ENCODE measurements around the gene LHFPL2. TPM values are rescaled to one million over a fixed set of nuclear protein-coding genes. Genes with fewer than 3 reads are reported as not detected.
"Not testable (repeated sequence)": the region's sequence is repeated elsewhere in the genome, so short reads cannot be mapped to it uniquely, and the experiment has no call there.

The LHFPL2 gene, protein sequence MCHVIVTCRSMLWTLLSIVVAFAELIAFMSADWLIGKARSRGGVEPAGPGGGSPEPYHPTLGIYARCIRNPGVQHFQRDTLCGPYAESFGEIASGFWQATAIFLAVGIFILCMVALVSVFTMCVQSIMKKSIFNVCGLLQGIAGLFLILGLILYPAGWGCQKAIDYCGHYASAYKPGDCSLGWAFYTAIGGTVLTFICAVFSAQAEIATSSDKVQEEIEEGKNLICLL
- 100 to 1,000 TPM in 1 of 4 donors, 10 to 100 TPM in 3; 14.7 to 127 (median 28.0) TPM for total RNA-seq

DNA sequence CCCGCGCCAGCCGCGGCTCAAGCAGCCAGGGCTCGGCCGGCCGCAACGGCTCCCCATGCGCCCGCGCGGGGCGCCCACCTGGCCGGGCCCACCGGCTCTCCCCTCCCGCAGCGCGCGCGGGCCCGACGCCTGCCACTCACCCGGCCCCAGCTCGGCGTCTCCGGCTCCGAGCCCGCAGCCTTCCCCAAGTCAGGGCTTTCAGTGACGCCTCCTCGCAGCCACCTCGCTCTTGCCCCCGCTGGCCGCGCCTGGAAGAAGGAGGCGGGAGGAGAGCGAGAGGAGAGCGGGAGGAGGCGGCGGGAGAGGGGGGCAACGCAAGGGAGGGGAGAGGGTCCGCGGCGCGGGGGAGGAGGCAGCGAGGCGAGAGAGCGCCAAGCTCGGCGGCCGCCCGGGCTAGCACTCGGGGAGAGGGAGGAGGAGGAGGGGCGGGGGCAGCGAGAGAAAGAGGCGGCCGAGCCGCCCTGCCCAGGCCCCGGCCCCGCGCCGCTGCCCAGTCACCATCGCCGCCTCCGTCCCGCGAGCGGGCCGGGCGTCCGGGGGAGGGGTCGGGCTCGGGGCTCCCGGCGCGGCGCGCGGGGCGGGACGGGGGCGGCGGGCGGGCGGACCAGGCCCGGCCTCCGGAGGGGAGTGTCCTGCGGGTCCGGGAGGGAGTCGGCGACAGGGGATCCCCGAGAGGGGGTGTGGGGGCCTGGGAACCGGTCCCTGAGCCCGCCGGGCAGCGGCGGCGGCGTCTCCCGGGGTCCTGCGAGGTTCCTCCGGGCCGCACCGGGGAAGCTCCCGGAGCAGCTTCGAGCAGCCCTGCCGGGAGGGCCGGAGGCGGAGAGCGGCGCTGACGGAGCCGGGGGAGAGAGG lies at the start of gene LHFPL2:
Gene LHFPL2 (minus strand): TSS at position 414 of the 852 bp plus-strand sequence. CDS start 138,559 bp downstream, outside the sequence.
- peaks cover 4 to 10% of the 10 kb centered on the region in 2 donors for H3K4me1 ChIP-seq
- no peaks in the 10 kb centered on the region for H3K9me3 ChIP-seq
- H3K27me3 ChIP-seq = no peaks in the 10 kb centered on the region
- H3K27ac ChIP-seq = peak within 1 kb of the TSS; percentile 98 to 100
- no peaks in the 10 kb centered on the region for H3K36me3 ChIP-seq
- intact Hi-C loops (cut with DNase I; ENCODE audit: low total_unique reads) = loop anchor here (10.0 kb wide), 1 partner anchor 316 kb away; no protein-coding TSS in a partner anchor
- peak within 1 kb of the TSS; percentile 50 to 84 for H3K4me3 ChIP-seq
- peak; percentile 7 to 65 for TF ChIP-seq POLR2A (IDR thresholded peaks at IDR 0.05)
- peak in 1 of 4 experiments; percentile 1 for TF ChIP-seq CTCF (IDR thresholded peaks at IDR 0.05)
- DNase-seq = peak; percentile 80 to 83

- no peak overlapping the region for H3K27ac ChIP-seq
- H3K9me3 ChIP-seq = no peaks in the 10 kb centered on the region
- no peak for TF ChIP-seq CTCF (IDR thresholded peaks at IDR 0.05)
- no peak for TF ChIP-seq POLR2A (IDR thresholded peaks at IDR 0.05)
- no peak overlapping the region for H3K4me3 ChIP-seq
- no peak for DNase-seq
- intact Hi-C loops (cut with DNase I; ENCODE audit: low total_unique reads) = no loop called here
- no peaks in the 10 kb centered on the region for H3K36me3 ChIP-seq
- no peaks in the 10 kb centered on the region for H3K4me1 ChIP-seq
- H3K27me3 ChIP-seq = no peaks in the 10 kb centered on the region
Measured at GRCh38 chr5:78696637-78697036, 48.1 kb upstream of the LHFPL2 start.

DNA sequence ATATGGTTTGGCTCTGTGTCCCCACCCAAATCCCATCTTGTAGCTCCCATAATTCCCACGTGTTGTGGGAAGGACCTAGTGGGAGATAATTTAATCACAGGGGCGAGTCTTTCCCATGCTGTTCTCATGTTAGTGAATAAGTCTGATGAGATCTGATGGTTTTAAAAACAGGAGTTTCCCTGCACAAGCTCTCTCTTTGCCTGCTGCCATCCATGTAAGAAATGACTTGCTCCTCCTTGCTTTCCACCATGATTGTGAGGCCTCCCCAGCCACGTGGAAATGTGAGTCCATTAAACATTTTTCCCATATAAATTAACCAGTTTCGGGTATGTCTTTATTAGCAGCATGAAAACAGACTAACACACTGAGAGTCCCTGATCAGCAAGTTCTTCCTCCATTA lies 47.5 kb upstream of the LHFPL2 start:
- H3K27me3 ChIP-seq; intact Hi-C loops (cut with DNase I; ENCODE audit: low total_unique reads); H3K36me3 ChIP-seq; H3K9me3 ChIP-seq; DNase-seq; H3K27ac ChIP-seq; H3K4me3 ChIP-seq; H3K4me1 ChIP-seq: not testable (repeated sequence)

DNA sequence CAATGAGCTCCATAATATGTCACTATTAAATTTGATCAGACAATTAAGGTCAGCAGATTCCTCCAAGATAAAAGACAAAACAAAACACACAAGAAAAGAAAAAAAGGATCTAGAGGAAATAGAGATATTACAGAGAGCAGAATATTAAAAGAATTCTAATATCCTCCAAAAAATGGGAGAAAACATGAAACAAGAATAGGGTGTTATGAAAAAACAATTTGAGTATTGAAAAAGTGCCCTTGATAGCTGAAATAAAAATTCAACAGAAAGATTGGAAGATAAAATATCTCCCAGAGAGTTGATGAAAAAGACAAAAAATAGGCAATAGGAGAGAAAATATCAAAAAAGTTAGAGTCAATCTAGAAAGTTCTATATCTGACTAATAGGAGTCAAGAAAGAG lies 44.8 kb upstream of the LHFPL2 start:
- no peak for DNase-seq
- Histone ChIP-seq H3K4me1 (no peaks in the 10 kb centered on the region), H3K27ac (no peak overlapping the region), H3K9me3 (no peaks in the 10 kb centered on the region), H3K27me3 (no peaks in the 10 kb centered on the region), H3K36me3 (no peaks in the 10 kb centered on the region), H3K4me3 (no peak overlapping the region)
- no peak for TF ChIP-seq CTCF (IDR thresholded peaks at IDR 0.05)
- TF ChIP-seq POLR2A (IDR thresholded peaks at IDR 0.05) = no peak
- intact Hi-C loops (cut with DNase I; ENCODE audit: low total_unique reads) = no loop called here

DNA sequence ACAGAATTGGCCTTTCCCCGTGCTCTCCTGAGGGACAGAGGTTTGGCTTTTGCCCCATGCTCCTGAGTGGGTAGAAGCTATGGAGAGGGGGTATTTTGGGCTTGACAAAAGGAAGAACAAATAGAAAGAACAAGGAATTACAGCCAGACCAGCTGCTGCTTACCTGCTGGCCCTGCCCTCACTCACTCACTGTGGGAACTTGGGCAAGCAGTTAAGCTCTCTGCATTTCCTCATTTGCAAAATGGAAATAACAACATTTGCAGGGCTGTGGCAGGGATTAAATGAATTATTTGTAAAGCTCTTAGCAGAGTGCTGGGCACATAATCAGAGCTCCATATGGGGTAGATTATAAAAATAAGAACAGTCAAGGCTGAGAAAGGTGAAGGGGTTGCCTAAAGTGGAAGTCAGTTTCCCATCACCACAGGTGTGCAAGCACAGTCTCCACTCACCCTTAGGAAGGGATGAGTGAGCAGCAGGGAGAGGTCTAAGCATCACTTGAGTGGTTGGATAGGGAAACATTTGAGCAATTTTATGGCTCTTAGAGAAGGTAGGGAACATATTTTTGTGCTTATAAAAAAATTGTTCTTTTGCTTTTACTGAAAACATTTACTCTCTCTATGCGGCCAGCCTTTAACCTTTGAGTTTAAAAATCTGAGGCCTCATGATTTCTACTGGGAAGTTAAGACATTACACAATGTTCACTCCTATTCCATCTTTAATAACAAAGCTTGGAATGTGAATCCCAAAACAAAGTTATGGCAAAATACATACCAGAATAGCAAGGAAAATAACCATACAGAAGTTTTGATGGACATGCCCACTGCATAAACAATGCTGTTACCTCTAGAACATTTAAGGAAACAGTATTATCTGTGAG lies 42.8 kb upstream of the LHFPL2 start:
- H3K4me3 ChIP-seq = no peak overlapping the region
- intact Hi-C loops (cut with DNase I; ENCODE audit: low total_unique reads) = no loop called here
- H3K4me1 ChIP-seq = no peaks in the 10 kb centered on the region
- TF ChIP-seq POLR2A (IDR thresholded peaks at IDR 0.05) (no peak), CTCF (IDR thresholded peaks at IDR 0.05) (no peak)
- no peaks in the 10 kb centered on the region for H3K27me3 ChIP-seq
- DNase-seq = no peak
- no peaks in the 10 kb centered on the region for H3K9me3 ChIP-seq
- no peaks in the 10 kb centered on the region for H3K36me3 ChIP-seq
- H3K27ac ChIP-seq = no peak overlapping the region

All from uterus (tissue), 4 donors.